Mucosa of stomach (tissue), 1 donor: ENCODE data around the gene TRPM6.

Experiments
- H3K27me3 ChIP-seq: one replicate; pipeline ENCODE4 v1.7.0; 2013; ENCODE audit warnings: mild to moderate bottlenecking, low read length; ENCODE audit not compliant: control insufficient read depth, insufficient read depth
- H3K36me3 ChIP-seq: one replicate; pipeline ENCODE4 v1.7.0; 2013; ENCODE audit warnings: low read length; ENCODE audit not compliant: control insufficient read depth, insufficient read depth
- H3K4me1 ChIP-seq: one replicate; pipeline ENCODE4 v1.7.0; 2013; ENCODE audit warnings: mild to moderate bottlenecking, low read length; ENCODE audit not compliant: control insufficient read depth, insufficient read depth
- H3K4me3 ChIP-seq: one replicate; pipeline ENCODE4 v1.7.0; 2013; ENCODE audit warnings: low read length
- H3K9ac ChIP-seq: one replicate; pipeline ENCODE4 v1.7.0; 2013; ENCODE audit warnings: mild to moderate bottlenecking, low read length, moderate library complexity
- H3K9me3 ChIP-seq: one replicate; pipeline ENCODE4 v1.7.0; 2013; ENCODE audit warnings: mild to moderate bottlenecking, low read length, moderate library complexity; ENCODE audit not compliant: control insufficient read depth
- donor health status: Pancreatic carcinoma.

TRPM6 gene

DNA sequence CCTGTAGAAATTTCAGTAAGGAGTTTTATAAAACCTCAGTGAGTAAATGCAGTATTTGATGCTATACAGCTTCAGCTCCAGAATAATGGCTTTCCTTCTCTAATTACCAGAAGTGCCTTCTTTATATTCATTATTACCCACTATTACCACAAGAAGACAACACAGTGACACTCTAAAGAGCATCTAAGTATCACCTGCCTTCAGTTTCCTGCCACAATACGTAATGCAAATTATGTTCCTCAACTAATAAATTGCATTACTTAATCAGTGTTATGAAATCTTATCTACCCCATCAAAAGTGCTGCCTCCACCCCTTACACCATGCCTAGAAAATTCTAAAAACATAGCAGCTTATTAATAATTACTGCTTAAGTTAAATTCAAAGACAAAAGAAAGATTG, 91.9 kb downstream of the TRPM6 start:
- Histone ChIP-seq H3K9ac (no peak overlapping the region), H3K4me3 (no peak overlapping the region), H3K27me3 (no peaks in the 10 kb centered on the region), H3K9me3 (no peaks in the 10 kb centered on the region), H3K36me3 (no peaks in the 10 kb centered on the region), H3K4me1 (no peaks in the 10 kb centered on the region)

- Histone ChIP-seq H3K9me3 (no peaks in the 10 kb centered on the region), H3K27me3 (no peaks in the 10 kb centered on the region), H3K36me3 (no peaks in the 10 kb centered on the region), H3K4me3 (no peak overlapping the region), H3K4me1 (no peaks in the 10 kb centered on the region), H3K9ac (no peak overlapping the region)
These were observed 92.6 kb downstream of the TRPM6 start for GRCh38 chr9:74795081-74795480.

GRCh38 chr9:74784506-74784905, 103.2 kb downstream of the TRPM6 start:
- Histone ChIP-seq H3K4me1 (no peaks in the 10 kb centered on the region), H3K4me3 (no peak overlapping the region), H3K36me3 (no peaks in the 10 kb centered on the region), H3K27me3 (no peaks in the 10 kb centered on the region), H3K9me3 (no peaks in the 10 kb centered on the region), H3K9ac (no peak overlapping the region)

DNA sequence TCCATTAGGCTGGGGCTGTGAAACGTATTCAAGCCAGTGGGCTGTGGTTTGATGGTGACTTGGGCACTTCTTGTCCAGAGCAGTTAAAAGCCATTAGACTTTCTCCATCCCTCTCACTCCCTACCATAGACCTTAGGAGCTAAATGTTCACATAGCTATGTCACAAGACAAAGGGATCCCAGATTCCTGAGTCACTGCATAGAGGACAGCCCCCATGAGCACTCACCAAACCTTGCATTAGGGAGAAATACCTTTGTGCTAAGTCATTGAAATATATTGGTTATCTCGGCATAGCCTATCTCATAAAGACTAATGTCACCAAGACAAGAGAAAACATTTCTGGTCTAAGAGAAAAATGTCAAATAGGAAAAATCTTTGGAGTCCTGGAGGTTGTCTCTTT, 104.3 kb downstream of the TRPM6 start:
- Histone ChIP-seq H3K4me3 (no peak overlapping the region), H3K36me3 (no peaks in the 10 kb centered on the region), H3K27me3 (no peaks in the 10 kb centered on the region), H3K4me1 (no peaks in the 10 kb centered on the region), H3K9me3 (no peaks in the 10 kb centered on the region), H3K9ac (no peak overlapping the region)

DNA sequence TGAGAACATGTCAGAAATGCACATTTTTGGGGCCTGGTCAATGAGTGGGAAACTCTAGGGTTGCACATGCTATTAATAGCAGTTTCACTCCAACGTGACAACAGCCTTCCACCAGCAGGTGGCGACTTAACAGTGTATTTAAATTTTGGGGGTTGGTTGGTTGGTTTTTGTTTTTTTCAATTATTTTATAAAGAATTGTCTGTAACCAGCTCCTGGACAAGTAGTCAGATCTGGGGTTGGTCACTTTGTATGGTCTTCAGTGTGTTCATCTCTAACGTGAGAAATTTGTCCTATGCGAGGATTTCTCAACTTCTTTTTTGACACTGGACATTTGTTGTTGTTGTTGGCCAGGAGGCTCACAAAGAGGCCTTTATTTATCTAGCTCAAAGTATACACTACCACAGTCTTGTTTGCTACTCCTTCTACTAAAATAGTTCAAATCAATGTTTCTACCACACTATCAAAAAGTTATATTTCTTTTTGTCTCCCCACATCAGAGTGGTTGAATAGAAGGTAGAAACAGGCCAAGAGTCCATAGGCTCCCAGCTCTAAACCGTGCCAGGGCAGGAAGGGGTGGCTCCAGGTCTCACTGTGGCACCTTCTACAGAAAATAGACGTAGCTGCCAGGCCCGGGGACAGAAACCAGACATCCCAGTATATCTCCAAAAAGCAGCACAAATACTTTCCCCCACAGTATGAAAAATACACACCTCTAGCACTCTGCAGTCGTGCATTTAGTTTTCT, 110.4 kb downstream of the TRPM6 start:
- no peaks in the 10 kb centered on the region for H3K36me3 ChIP-seq
- H3K27me3 ChIP-seq, result no peaks in the 10 kb centered on the region
- no peak overlapping the region for H3K4me3 ChIP-seq
- no peaks in the 10 kb centered on the region for H3K4me1 ChIP-seq
- no peak overlapping the region for H3K9ac ChIP-seq
- no peaks in the 10 kb centered on the region for H3K9me3 ChIP-seq

DNA sequence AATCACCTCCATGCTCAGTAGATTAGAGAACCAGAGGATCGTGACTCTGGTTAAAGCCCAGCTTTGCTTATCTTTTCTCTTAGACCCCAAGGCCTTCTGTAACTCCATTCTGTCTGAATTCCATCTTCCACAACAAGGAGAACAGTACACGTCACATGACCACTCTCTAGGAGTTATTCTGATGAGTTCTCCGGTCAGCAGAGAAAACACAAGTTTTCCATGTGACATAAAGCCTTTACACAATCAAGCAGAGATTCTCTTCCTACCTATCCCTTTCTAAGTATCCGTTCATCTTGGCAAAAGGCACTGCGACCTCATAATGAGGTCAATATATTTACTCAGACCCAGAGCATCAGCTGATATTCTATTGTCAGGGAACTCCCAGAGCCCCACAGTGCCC, 112.3 kb downstream of the TRPM6 start:
- H3K27me3 ChIP-seq, result peaks cover 4% of the 10 kb centered on the region
- H3K4me1 ChIP-seq, result no peaks in the 10 kb centered on the region
- no peaks in the 10 kb centered on the region for H3K9me3 ChIP-seq
- no peaks in the 10 kb centered on the region for H3K36me3 ChIP-seq
- H3K9ac ChIP-seq, result no peak overlapping the region
- no peak overlapping the region for H3K4me3 ChIP-seq

DNA sequence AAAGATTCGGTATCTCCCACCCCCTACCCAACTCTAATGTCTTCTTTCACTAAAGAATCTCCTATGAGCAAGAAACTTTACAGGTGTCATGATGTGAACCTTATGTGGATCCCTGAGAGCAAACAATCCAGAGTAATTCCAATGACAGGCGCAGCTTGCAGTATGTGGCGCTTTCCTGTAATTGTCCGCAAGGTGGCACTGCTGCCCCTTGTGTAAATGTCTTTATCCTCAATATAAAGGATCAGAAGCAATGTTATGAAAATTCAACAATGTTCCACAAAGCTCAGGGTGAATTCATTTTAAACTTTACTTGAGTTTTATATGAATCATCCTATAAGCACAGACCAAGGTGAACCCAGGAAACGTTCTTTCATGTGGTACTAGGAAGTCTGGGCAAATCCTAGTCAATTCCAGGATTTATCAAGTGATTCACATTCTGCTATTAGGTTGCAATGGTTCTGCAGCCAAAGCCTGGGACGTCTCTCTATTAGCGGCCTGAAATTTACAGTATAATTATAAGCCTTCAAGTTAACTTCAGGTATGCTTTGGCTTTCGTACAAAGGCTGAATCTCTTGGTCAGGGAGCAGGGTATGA, 113.7 kb downstream of the TRPM6 start:
- Histone ChIP-seq H3K4me1 (no peaks in the 10 kb centered on the region), H3K36me3 (no peaks in the 10 kb centered on the region), H3K27me3 (peaks cover 4% of the 10 kb centered on the region), H3K9me3 (no peaks in the 10 kb centered on the region), H3K4me3 (no peak overlapping the region), H3K9ac (no peak overlapping the region)

- no peaks in the 10 kb centered on the region for H3K9me3 ChIP-seq
- peaks cover 4% of the 10 kb centered on the region for H3K27me3 ChIP-seq
- H3K36me3 ChIP-seq, result no peaks in the 10 kb centered on the region
- H3K9ac ChIP-seq, result no peak overlapping the region
- no peak overlapping the region for H3K4me3 ChIP-seq
- no peaks in the 10 kb centered on the region for H3K4me1 ChIP-seq
These were observed 115.6 kb downstream of the TRPM6 start for GRCh38 chr9:74772121-74772520.

- no peak overlapping the region for H3K4me3 ChIP-seq
- H3K27me3 ChIP-seq, result peaks cover 4% of the 10 kb centered on the region
- H3K9me3 ChIP-seq, result no peaks in the 10 kb centered on the region
- no peaks in the 10 kb centered on the region for H3K36me3 ChIP-seq
- H3K9ac ChIP-seq, result no peak overlapping the region
- no peaks in the 10 kb centered on the region for H3K4me1 ChIP-seq
These were observed 116.0 kb downstream of the TRPM6 start for GRCh38 chr9:74771672-74772071.

DNA sequence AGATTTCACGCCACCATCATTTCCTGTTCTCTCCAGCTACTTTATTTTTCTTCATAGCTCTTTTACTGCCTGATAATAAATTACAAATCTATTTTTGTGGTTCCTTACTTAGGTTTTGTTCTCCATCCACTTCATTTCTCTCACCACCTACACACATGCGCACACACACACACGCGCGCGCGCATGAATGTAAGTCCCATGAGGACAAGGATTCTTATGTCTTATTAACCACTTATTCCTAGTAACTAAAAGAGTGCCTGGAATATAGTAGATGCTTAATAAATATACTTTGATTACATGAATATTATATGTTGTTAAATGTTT, 116.5 kb downstream of the TRPM6 start:
- Histone ChIP-seq H3K36me3 (no peaks in the 10 kb centered on the region), H3K9me3 (no peaks in the 10 kb centered on the region), H3K27me3 (peaks cover 4% of the 10 kb centered on the region), H3K4me1 (no peaks in the 10 kb centered on the region), H3K9ac (no peak overlapping the region), H3K4me3 (no peak overlapping the region)

- no peak overlapping the region for H3K9ac ChIP-seq
- H3K9me3 ChIP-seq, result no peaks in the 10 kb centered on the region
- H3K4me3 ChIP-seq, result no peak overlapping the region
- H3K4me1 ChIP-seq, result no peaks in the 10 kb centered on the region
- H3K36me3 ChIP-seq, result no peaks in the 10 kb centered on the region
- H3K27me3 ChIP-seq, result peaks cover 4% of the 10 kb centered on the region
These were observed 117.0 kb downstream of the TRPM6 start for GRCh38 chr9:74770508-74771261.

GRCh38 chr9:74765481-74765971, 122.2 kb downstream of the TRPM6 start:
- Histone ChIP-seq H3K9me3 (no peaks in the 10 kb centered on the region), H3K36me3 (no peaks in the 10 kb centered on the region), H3K9ac (no peak overlapping the region), H3K27me3 (no peaks in the 10 kb centered on the region), H3K4me1 (no peaks in the 10 kb centered on the region), H3K4me3 (no peak overlapping the region)
